HG03565 (cell line): Measurements from ENCODE around the gene SLC10A1.

Source experiments
- ATAC-seq: cut with Tn5 transposase; IDR thresholded peaks from one replicate; pipeline ENCODE4 v1.9.1; 2021; ENCODE audit warnings: mild to moderate bottlenecking, moderate library complexity; ENCODE audit not compliant: unreplicated experiment

Gene SLC10A1

GRCh38 chr14:69726761-69727511 is 70.1 kb downstream of the SLC10A1 start:
- peak; percentile 64 for ATAC-seq
